Heart left ventricle (tissue), 16 donors: ENCODE results near the gene FADS3. TPM values are rescaled to one million over a fixed set of nuclear protein-coding genes. Genes with fewer than 3 reads are reported as not detected.

ENCODE experiments used
- ATAC-seq, 4 donors: fragments of 200-7000 bp; cut with Tn5 transposase; one replicate each; pipeline ENCODE4 v1.9.1; 2020 to 2022; ENCODE audit warnings: moderate library complexity in 4 of 4, mild to moderate bottlenecking in 3 of 4, moderate number of reproducible peaks in 1 of 4
- DNase-seq, 5 donors: peaks; one replicate each; pipeline ENCODE4 v3.0.0-alpha.2; 2020
- H3K27ac ChIP-seq, 12 donors: fragments of 200-600 bp; sonication (generic) in 4 of 12; one replicate each; pipeline versions ENCODE4 v1.5.0 to v1.8.0; 2016 to 2022; ENCODE audit warnings: mild to moderate bottlenecking in 2 of 12
- H3K27me3 ChIP-seq, 9 donors: fragments of 200-600 bp; sonication (generic) in 2 of 9; one replicate each; pipeline versions ENCODE4 v1.5.1 to v1.8.0; 2016 to 2022; ENCODE audit warnings: mild to moderate bottlenecking in 3 of 9
- H3K36me3 ChIP-seq, 9 donors: fragments of 200-600 bp; sonication (generic) in 2 of 9; one replicate each; pipeline versions ENCODE4 v1.5.0 to v1.8.0; 2018 to 2022; ENCODE audit warnings: mild to moderate bottlenecking in 2 of 9
- H3K4me1 ChIP-seq, 12 donors: fragments of 200-600 bp; sonication (generic) in 4 of 12; one replicate each; pipeline versions ENCODE4 v1.5.0 to v1.8.0; 2016 to 2022; ENCODE audit warnings: mild to moderate bottlenecking in 3 of 12
- H3K4me3 ChIP-seq, 12 donors: fragments of 200-600 bp; sonication (generic) in 4 of 12; one replicate each; pipeline versions ENCODE4 v1.5.0 to v1.8.0; 2017 to 2022; ENCODE audit warnings: mild to moderate bottlenecking in 9 of 12, moderate library complexity in 4 of 12
- H3K9me3 ChIP-seq, 12 donors: fragments of 200-600 bp; sonication (generic) in 4 of 12; one replicate each; pipeline versions ENCODE4 v1.5.0 to v1.8.0; 2016 to 2022; ENCODE audit warnings: mild to moderate bottlenecking in 1 of 12
- POLR2A ChIP-seq, 2 donors: fragments of 450-650 bp; IDR thresholded peaks; one replicate each; pipeline ENCODE4 v1.6.1; 2017; ENCODE audit warnings: antibody characterized with exemption in 2 of 2, mild to moderate bottlenecking in 2 of 2, moderate library complexity in 2 of 2
- WGBS, 4 donors: extraction: QIAGEN DNeasy Blood & Tissue Kit in 2 of 4; methylation state at CpG; one replicate each; pipeline versions ENCODE4 v1.1.5 to v1.1.7; 2013 to 2018; 5-methylcytosine and 5-hydroxymethylcytosine counted together
- intact Hi-C, 10 donors: fragments of 100-400 bp; cut with DNase I; formaldehyde crosslinking; loops; one replicate each; pipeline versions ENCODE4 v1.11.1 to v1.14.2; 2022
- polyA plus RNA-seq, 2 donors: library from polyadenylated mRNA; stranded (reverse); fragments of 200-250 nt; gene quantifications; one replicate each; pipeline ENCODE4 v1.2.3, GENCODE V29; 2013
- total RNA-seq, 9 donors: library from RNA; depleted of rRNA in 2 of 9; stranded (reverse); fragments of >200 nt in 2 of 9; fragmentation: NEBNext Ultra II Directional in 3 of 9; extraction: Animal tissue kit (Norgen Biotek cat#: 25700) in 3 of 9; gene quantifications; one replicate each; pipeline versions ENCODE4 v1.1.0 to v1.2.4, GENCODE V29; 2016 to 2023
- TF ChIP-seq, protein P1 (sequence below), 12 donors: fragments of 200-600 bp; sonication (generic) in 4 of 12; IDR thresholded peaks; one replicate each; pipeline versions ENCODE4 v1.5.0 to v1.8.0; 2018 to 2022; ENCODE audit warnings: antibody characterized with exemption in 12 of 12, mild to moderate bottlenecking in 5 of 12
- donor health status: ischemic (EF 13 %, LVEDD 7.1; RV severe dilation, severe dysfunction).
- donor health status: healthy with polysubstance abuse.
- donor health status: DM: no; HTN: yes; CAD: no.
- donor health status: DM: no; HTN: no; CAD: no.
- donor health status: ischemic (EF 25% LVEDD 6.9; RV normal size, moderate dysfunction).
- donor health status: ischemic (EF 25% LVEDD 5.7; RV mildly dilated, moderate dysfunction).
- donor health status: healthy.
- donor health status: DM: yes; HTN: yes; CAD: no.
- donor health status: ischemic (EF 35%, LVEDD 5.7; RV mildly dilated, moderate dysfunction).
- donor health status: nonischemic (EF 11% LVEDD 7.7; RV severe dilation, severe dysfunction).
- donor health status: DM: yes; HTN: yes; CAD: no.
- donor health status: PGD.
- donor health status: ischemic (EF 29% LVEDD 5.4; RV normal size, mild dysfunction).
- donor health status: nonischemic (EF 23%, LVEDD 6.1; RV moderate dilation, normal function).

FADS3 gene
- total and polyA plus RNA-seq, 11 donors: 53.2 to 237 (median 79.6) TPM

DNA sequence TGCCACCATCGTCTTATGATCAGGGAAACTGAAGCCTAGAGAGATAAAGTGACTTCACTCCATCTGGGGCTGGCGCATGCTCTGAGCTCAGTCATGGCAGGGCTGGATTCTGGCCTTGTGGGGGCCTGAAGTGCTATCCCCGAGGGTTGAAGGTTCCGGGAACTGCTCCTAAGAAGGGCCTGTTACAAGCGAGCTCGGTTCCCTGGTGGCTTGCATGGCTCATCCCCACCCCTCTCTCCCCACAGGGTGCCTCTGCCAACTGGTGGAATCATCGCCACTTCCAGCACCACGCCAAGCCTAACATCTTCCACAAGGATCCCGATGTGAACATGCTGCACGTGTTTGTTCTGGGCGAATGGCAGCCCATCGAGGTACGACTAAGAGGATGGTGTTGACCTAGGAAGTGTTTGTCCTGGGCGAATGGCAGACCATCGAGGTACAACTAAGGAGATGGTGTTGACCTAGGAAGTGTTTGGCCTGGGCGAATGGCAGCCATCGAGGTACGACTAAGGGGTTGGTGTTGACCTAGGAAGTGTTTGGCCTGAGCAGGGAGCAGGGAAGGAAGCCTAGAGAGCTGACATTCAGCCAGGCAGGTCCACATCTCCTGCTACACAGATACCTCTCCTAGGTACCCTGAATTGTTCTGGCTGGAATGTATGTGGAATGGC is 43.3 kb downstream of the FADS3 start:
- 91 to 95% (median 94%) methylated on average over 15 to 18 of the region's 18 CpGs for WGBS, 4 donors
- peak in 1 of 5 donors; percentile 50 for DNase-seq
- H3K27me3 ChIP-seq: no peaks in the 10 kb centered on the region
- ATAC-seq: no peak
- TF ChIP-seq, protein P1, sequence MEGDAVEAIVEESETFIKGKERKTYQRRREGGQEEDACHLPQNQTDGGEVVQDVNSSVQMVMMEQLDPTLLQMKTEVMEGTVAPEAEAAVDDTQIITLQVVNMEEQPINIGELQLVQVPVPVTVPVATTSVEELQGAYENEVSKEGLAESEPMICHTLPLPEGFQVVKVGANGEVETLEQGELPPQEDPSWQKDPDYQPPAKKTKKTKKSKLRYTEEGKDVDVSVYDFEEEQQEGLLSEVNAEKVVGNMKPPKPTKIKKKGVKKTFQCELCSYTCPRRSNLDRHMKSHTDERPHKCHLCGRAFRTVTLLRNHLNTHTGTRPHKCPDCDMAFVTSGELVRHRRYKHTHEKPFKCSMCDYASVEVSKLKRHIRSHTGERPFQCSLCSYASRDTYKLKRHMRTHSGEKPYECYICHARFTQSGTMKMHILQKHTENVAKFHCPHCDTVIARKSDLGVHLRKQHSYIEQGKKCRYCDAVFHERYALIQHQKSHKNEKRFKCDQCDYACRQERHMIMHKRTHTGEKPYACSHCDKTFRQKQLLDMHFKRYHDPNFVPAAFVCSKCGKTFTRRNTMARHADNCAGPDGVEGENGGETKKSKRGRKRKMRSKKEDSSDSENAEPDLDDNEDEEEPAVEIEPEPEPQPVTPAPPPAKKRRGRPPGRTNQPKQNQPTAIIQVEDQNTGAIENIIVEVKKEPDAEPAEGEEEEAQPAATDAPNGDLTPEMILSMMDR (IDR thresholded peaks at IDR 0.05): no peak
- H3K36me3 ChIP-seq: peaks cover 0 to 85% (median 43%) of the 10 kb centered on the region in 9 donors
- no peak overlapping the region for H3K27ac ChIP-seq
- no peaks in the 10 kb centered on the region for H3K9me3 ChIP-seq
- H3K4me3 ChIP-seq: no peak overlapping the region
- H3K4me1 ChIP-seq: peaks cover 5 to 20% (median 15%) of the 10 kb centered on the region in 12 donors
- intact Hi-C loops: no loop called here

DNA sequence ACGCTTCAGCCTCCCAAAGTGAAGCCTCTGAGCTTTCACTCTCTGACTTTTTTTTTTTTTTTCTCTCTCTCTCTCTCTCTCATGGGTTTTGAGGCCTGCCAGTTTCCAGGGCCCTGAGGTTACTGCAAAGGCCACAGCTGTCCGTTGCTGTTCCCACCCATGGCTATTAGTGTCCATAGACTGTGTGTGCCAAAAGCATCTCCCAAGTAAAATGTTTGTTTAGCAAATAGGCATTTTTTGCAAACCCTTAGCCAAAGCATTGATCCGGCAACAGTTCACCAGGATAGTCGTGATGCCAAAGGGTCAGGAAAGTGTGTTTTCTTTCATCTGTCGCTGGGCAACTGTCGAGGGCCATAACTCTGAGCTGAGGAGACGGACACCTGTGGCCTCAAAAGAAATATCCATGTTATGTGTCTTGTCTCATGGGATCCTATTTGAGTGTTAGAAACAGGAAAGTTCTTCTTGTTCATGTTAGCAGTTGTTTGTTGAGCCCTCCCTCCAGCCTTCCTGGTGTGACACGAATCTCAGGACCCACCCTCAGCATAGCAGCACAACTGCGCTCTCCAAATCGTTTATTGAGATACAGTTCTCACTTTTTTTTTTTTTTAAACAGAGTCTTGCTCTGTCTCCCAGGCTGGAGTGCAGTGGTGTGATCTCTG is 44.9 kb downstream of the FADS3 start:
- intact Hi-C loops: no loop called here
- no peak for ATAC-seq
- Histone ChIP-seq H3K9me3 (no peaks in the 10 kb centered on the region), H3K4me1 (peaks cover 0 to 23% (median 12%) of the 10 kb centered on the region in 12 donors), H3K4me3 (no peak overlapping the region), H3K36me3 (peaks cover 0 to 89% (median 54%) of the 10 kb centered on the region in 9 donors), H3K27me3 (no peaks in the 10 kb centered on the region), H3K27ac (no peak overlapping the region)
- 84 to 90% (median 86%) methylated on average over 10 of the region's 10 CpGs for WGBS, 4 donors
- peak in 1 of 5 donors; percentile 22 for DNase-seq
- TF ChIP-seq, protein P1 (IDR thresholded peaks at IDR 0.05): no peak
- TF ChIP-seq POLR2A (IDR thresholded peaks at IDR 0.05): no peak

DNA sequence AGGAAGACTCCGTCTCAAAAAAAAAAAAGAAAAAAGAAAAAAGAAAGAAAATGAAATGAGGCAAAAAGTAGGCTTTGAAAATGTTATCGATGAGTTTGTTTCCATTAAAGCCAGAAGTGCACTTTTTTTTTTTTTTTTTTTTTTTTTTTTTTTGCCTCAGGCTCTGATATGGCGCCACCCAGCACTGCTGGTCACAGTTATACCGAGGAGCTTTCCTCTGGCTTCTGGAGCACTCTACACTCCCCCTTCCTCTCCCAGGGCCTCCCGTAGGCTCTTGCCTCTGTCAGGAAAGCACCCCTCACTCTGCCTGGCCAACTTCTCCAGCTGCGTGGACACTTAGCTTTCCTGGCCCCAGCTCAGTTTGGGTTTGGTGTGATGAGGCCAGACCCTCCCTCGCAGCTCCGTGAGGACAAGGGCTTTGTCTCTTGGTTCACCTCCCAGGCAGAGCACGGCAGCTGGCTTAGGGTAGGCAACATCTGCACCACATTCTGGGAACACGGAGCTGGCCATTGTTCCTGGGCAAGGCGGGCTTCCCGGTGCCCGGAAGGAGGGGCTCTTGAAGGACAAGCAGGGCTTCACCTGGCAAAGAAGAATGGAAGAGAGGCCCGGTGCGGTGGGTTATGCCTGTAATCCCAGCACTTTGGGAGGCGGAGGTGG is 46.3 kb downstream of the FADS3 start:
- H3K4me1 ChIP-seq: peaks cover 0 to 14% (median 2%) of the 10 kb centered on the region in 12 donors
- ATAC-seq: no peak
- H3K9me3 ChIP-seq: no peaks in the 10 kb centered on the region
- H3K27ac ChIP-seq: no peak overlapping the region
- H3K4me3 ChIP-seq: no peak overlapping the region
- intact Hi-C loops: no loop called here
- peaks cover 0 to 94% (median 68%) of the 10 kb centered on the region in 9 donors for H3K36me3 ChIP-seq
- WGBS, 4 donors: 85 to 93% (median 89%) methylated on average over 16 of the region's 16 CpGs
- no peaks in the 10 kb centered on the region for H3K27me3 ChIP-seq
- TF ChIP-seq POLR2A (IDR thresholded peaks at IDR 0.05): no peak
- TF ChIP-seq, protein P1 (IDR thresholded peaks at IDR 0.05): no peak
- DNase-seq: peak in 1 of 5 donors; percentile 16

DNA sequence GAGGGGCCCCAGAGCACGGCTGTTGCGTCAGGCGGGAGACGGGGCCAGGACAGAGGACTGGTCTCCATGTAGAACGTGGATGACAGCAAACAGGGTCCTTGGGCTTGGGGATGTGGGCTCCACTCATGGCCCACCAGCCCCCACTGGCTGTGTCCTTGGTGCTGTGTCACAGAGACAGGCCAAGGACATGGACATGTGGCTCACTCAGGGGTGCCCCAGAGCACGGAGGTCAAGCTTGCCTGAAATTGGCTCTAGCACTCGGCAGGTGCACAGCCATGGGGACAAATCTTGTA is 48.9 kb downstream of the FADS3 start:
- no peaks in the 10 kb centered on the region for H3K9me3 ChIP-seq
- no peaks in the 10 kb centered on the region for H3K27me3 ChIP-seq
- intact Hi-C loops: no loop called here
- H3K4me3 ChIP-seq: no peak overlapping the region
- H3K27ac ChIP-seq: peak overlapping the region in 7 of 12 donors; percentile 5 to 79 (median 63)
- peaks cover 0 to 83% (median 50%) of the 10 kb centered on the region in 9 donors for H3K36me3 ChIP-seq
- 61 to 94% (median 82%) methylated on average over 2 to 7 of the region's 7 CpGs for WGBS, 4 donors
- ATAC-seq (peak in 3 of 4 donors; percentile 21 to 31 (median 30)), DNase-seq (peak in 2 of 5 donors; percentile 15 to 33)
- no peak for TF ChIP-seq POLR2A (IDR thresholded peaks at IDR 0.05)
- TF ChIP-seq, protein P1 (IDR thresholded peaks at IDR 0.05): no peak
- peaks cover 0 to 14% (median 2%) of the 10 kb centered on the region in 12 donors for H3K4me1 ChIP-seq
